Vagina (tissue), 2 donors: ENCODE data around the gene SOHLH1.

Experiments used
- POLR2A ChIP-seq, 2 donors: fragments of 450-650 bp; IDR thresholded peaks; one replicate each; pipeline ENCODE4 v1.6.1; 2017; ENCODE audit warnings: antibody characterized with exemption in 2 of 2, mild to moderate bottlenecking in 2 of 2, moderate library complexity in 2 of 2
- TF ChIP-seq, protein P1 (sequence below), 3 experiments: fragments of 450-650 bp in 2 of 3; fragments of 200-600 bp in 1 of 3; sonication (generic) in 1 of 3; IDR thresholded peaks; one replicate each; pipeline ENCODE4 v1.5.1; 2017 to 2019; ENCODE audit warnings: antibody characterized with exemption in 3 of 3, mild to moderate bottlenecking in 2 of 3, moderate library complexity in 2 of 3

GRCh38 chr9:135711881-135712280 lies 12.6 kb upstream of the SOHLH1 start:
- TF ChIP-seq, protein P1, sequence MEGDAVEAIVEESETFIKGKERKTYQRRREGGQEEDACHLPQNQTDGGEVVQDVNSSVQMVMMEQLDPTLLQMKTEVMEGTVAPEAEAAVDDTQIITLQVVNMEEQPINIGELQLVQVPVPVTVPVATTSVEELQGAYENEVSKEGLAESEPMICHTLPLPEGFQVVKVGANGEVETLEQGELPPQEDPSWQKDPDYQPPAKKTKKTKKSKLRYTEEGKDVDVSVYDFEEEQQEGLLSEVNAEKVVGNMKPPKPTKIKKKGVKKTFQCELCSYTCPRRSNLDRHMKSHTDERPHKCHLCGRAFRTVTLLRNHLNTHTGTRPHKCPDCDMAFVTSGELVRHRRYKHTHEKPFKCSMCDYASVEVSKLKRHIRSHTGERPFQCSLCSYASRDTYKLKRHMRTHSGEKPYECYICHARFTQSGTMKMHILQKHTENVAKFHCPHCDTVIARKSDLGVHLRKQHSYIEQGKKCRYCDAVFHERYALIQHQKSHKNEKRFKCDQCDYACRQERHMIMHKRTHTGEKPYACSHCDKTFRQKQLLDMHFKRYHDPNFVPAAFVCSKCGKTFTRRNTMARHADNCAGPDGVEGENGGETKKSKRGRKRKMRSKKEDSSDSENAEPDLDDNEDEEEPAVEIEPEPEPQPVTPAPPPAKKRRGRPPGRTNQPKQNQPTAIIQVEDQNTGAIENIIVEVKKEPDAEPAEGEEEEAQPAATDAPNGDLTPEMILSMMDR (IDR thresholded peaks at IDR 0.05), result no peak
- no peak for TF ChIP-seq POLR2A (IDR thresholded peaks at IDR 0.05)
